GM23338 (cell line): ENCODE data around the gene NDE1. TPM values are rescaled to one million over a fixed set of nuclear protein-coding genes. Genes with fewer than 3 reads are reported as not detected.

Source experiments
- ATAC-seq: fragments of 200-7000 bp; cut with Tn5 transposase; 3 replicates; pipeline ENCODE4 v1.9.1; 2020
- DNase-seq: peaks from one replicate; pipeline ENCODE4 v3.0.0-alpha.2; 2015; ENCODE audit warnings: low spot score
- H2AFZ ChIP-seq: fragments of 200-600 bp; sonication (generic); 2 replicates; pipeline ENCODE4 v1.8.0; 2016; ENCODE audit warnings: antibody characterized with exemption, mild to moderate bottlenecking, moderate library complexity
- H3F3A ChIP-seq: fragments of 200-600 bp; sonication (generic); replicated peaks from 2 replicates; pipeline ENCODE4 v1.8.0; 2017; ENCODE audit warnings: antibody characterized with exemption, mixed run types, low read depth
- H3K27ac ChIP-seq: fragments of 200-600 bp; sonication (generic); 2 replicates; pipeline ENCODE4 v1.6.1; 2016; ENCODE audit warnings: low read depth
- H3K27me3 ChIP-seq: fragments of 200-600 bp; sonication (generic); 2 replicates; pipeline ENCODE4 v1.8.0; 2016; ENCODE audit warnings: mild to moderate bottlenecking, mixed run types, moderate library complexity; ENCODE audit not compliant: insufficient read depth
- H3K36me3 ChIP-seq: fragments of 200-600 bp; sonication (generic); 2 replicates; pipeline ENCODE4 v1.8.0; 2016; ENCODE audit warnings: mild to moderate bottlenecking; ENCODE audit not compliant: insufficient read depth
- H3K4me1 ChIP-seq: fragments of 200-600 bp; sonication (generic); 2 replicates; pipeline ENCODE4 v1.8.0; 2016; ENCODE audit warnings: mild to moderate bottlenecking, moderate library complexity; ENCODE audit not compliant: insufficient read depth
- H3K4me2 ChIP-seq: fragments of 200-600 bp; sonication (generic); 2 replicates; pipeline ENCODE4 v1.7.1; 2017; ENCODE audit warnings: mixed run types
- H3K4me3 ChIP-seq: fragments of 200-600 bp; sonication (generic); 2 replicates; pipeline ENCODE4 v1.6.1; 2016; ENCODE audit warnings: mixed run types
- H3K79me2 ChIP-seq: fragments of 200-600 bp; sonication (generic); replicated peaks from 2 replicates; pipeline ENCODE4 v1.8.0; 2017; ENCODE audit warnings: mild to moderate bottlenecking; ENCODE audit not compliant: insufficient read depth
- H3K9me2 ChIP-seq: fragments of 200-600 bp; sonication (generic); 2 replicates; pipeline ENCODE4 v1.8.0; 2017; ENCODE audit not compliant: insufficient read depth
- H4K20me1 ChIP-seq: fragments of 200-600 bp; sonication (generic); replicated peaks from 2 replicates; pipeline ENCODE4 v1.8.0; 2017; ENCODE audit warnings: mild to moderate bottlenecking; ENCODE audit not compliant: insufficient read depth
- H3K27ac Mint-ChIP-seq: 2 replicates; pipeline ENCODE4 v1.8.0; 2020; ENCODE audit warnings: inconsistent platforms, mild to moderate bottlenecking, moderate library complexity, mixed read lengths
- H3K27me3 Mint-ChIP-seq: 3 replicates; pipeline ENCODE4 v1.8.0; 2022; ENCODE audit warnings: low read depth, mild to moderate bottlenecking, moderate library complexity, mixed read lengths, inconsistent platforms; ENCODE audit not compliant: insufficient read depth, poor library complexity
- H3K36me3 Mint-ChIP-seq: 3 replicates; pipeline ENCODE4 v1.8.0; 2021; ENCODE audit warnings: low read depth, mild to moderate bottlenecking, inconsistent platforms, moderate library complexity, mixed read lengths
- H3K4me1 Mint-ChIP-seq: 3 replicates; pipeline ENCODE4 v1.8.0; 2020; ENCODE audit warnings: mild to moderate bottlenecking, inconsistent platforms, mixed read lengths
- H3K4me3 Mint-ChIP-seq: 3 replicates; pipeline ENCODE4 v1.8.0; 2021; ENCODE audit warnings: moderate library complexity, mild to moderate bottlenecking, inconsistent platforms, mixed read lengths
- H3K9me3 Mint-ChIP-seq: 3 replicates; pipeline ENCODE4 v1.8.0; 2020; ENCODE audit warnings: moderate library complexity, mild to moderate bottlenecking, inconsistent platforms, mixed read lengths
- ETS1 ChIP-seq: IDR thresholded peaks from 2 replicates; pipeline ENCODE4 v1.6.1; 2016; ENCODE audit warnings: antibody characterized with exemption
- EZH2 ChIP-seq: fragments of 200-600 bp; sonication (generic); IDR thresholded peaks from one replicate; pipeline ENCODE4 v1.8.0; 2017; ENCODE audit warnings: antibody characterized with exemption, mild to moderate bottlenecking, low read depth; ENCODE audit not compliant: unreplicated experiment
- EZH2phosphoT487 ChIP-seq: fragments of 200-600 bp; sonication (generic); IDR thresholded peaks from one replicate; pipeline ENCODE4 v1.8.1; 2018; ENCODE audit warnings: antibody characterized with exemption; ENCODE audit not compliant: unreplicated experiment
- JUNB ChIP-seq: IDR thresholded peaks from one replicate; pipeline ENCODE4 v1.6.1; 2016; ENCODE audit warnings: antibody characterized with exemption; ENCODE audit not compliant: unreplicated experiment
- NANOG ChIP-seq: IDR thresholded peaks from 2 replicates; pipeline ENCODE4 v1.6.1; 2016; ENCODE audit warnings: antibody characterized with exemption, borderline replicate concordance
- STAT1 ChIP-seq: IDR thresholded peaks from one replicate; pipeline ENCODE4 v1.6.1; 2016; ENCODE audit warnings: antibody characterized with exemption; ENCODE audit not compliant: unreplicated experiment
- ZNF114 ChIP-seq: fragments of 250-450 bp; sonication (Bioruptor Pico); IDR thresholded peaks from 2 replicates; pipeline ENCODE4 v1.5.0; 2020; ENCODE audit warnings: mild to moderate bottlenecking, moderate library complexity
- ZNF331 ChIP-seq: fragments of 250-450 bp; sonication (Bioruptor Pico); IDR thresholded peaks from 2 replicates; pipeline ENCODE4 v1.5.0; 2020; ENCODE audit warnings: low read depth, mild to moderate bottlenecking, moderate library complexity
- ZNF462 ChIP-seq: fragments of 250-450 bp; sonication (Bioruptor Pico); IDR thresholded peaks from 2 replicates; pipeline ENCODE4 v1.5.0; 2020; ENCODE audit warnings: mild to moderate bottlenecking, moderate library complexity
- polyA plus RNA-seq: library from polyadenylated mRNA; unstranded; fragments of >200 nt; fragmentation: Nextera tagmentation; extraction: Ambion mirVana; gene quantifications from 2 replicates; pipeline ENCODE4 v1.2.1, GENCODE V29; 2016
- total RNA-seq: library from RNA; depleted of rRNA; stranded (reverse); fragments of >200 nt; shearing (Covaris generic); gene quantifications from 2 replicates; pipeline ENCODE4 v1.2.3, GENCODE V29; 2014

Gene NDE1
- total and polyA plus RNA-seq, 2 experiments from 2014 or later: 13.0 to 22.9 TPM

- no peaks in the 10 kb centered on the region for H3K27me3 Mint-ChIP-seq
- no peaks in the 10 kb centered on the region for H3F3A ChIP-seq
These were observed 79.1 kb downstream of the NDE1 start for GRCh38 chr16:15729152-15729551.

More at GRCh38 chr16:15729152-15729551, 79.1 kb downstream of the NDE1 start:
- H3K79me2 ChIP-seq: no peaks in the 10 kb centered on the region
- DNase-seq: no peak
- no peaks in the 10 kb centered on the region for H3K27me3 ChIP-seq
- no peak for ATAC-seq
- no peak overlapping the region for H2AFZ ChIP-seq
- no peak overlapping the region for H3K27ac ChIP-seq
- H3K4me2 ChIP-seq: no peak overlapping the region
- H3K9me3 Mint-ChIP-seq: no peaks in the 10 kb centered on the region
- H3K4me1 Mint-ChIP-seq: no peaks in the 10 kb centered on the region
- TF ChIP-seq EZH2phosphoT487 (no peak), ETS1 (no peak), ZNF114 (CRISPR knock-in tag) (no peak), NANOG (no peak), STAT1 (no peak), ZNF331 (no peak), ZNF462 (CRISPR knock-in tag) (no peak), JUNB (no peak), EZH2 (no peak)
- H3K4me1 ChIP-seq: no peaks in the 10 kb centered on the region
- H3K36me3 ChIP-seq: no peaks in the 10 kb centered on the region
- peaks cover 10% of the 10 kb centered on the region; the same call in 2 of the 3 replicates for H3K36me3 Mint-ChIP-seq
- H4K20me1 ChIP-seq: no peaks in the 10 kb centered on the region
- H3K4me3 ChIP-seq: no peak overlapping the region
- no peaks in the 10 kb centered on the region for H3K9me2 ChIP-seq
- H3K4me3 Mint-ChIP-seq: no peak overlapping the region
- H3K27ac Mint-ChIP-seq: no peak overlapping the region
